GM12878 (cell line): ENCODE data around the gene SEC63.

Source experiments
- CTCF ChIP-seq, 3 experiments: IDR thresholded peaks in 2 of 3; conservative IDR thresholded peaks in 1 of 3; 2 replicates each; pipeline ENCODE4 v1.5.1; 2011; ENCODE audit warnings: low read depth in 3 of 3, low read length in 3 of 3, mild to moderate bottlenecking in 3 of 3, control low read depth in 2 of 3, moderate library complexity in 2 of 3, inconsistent platforms in 1 of 3, mixed read lengths in 1 of 3; ENCODE audit not compliant: control insufficient read depth in 2 of 3, insufficient read depth in 1 of 3; ENCODE audit errors: extremely low read depth in 1 of 3
- E4F1 ChIP-seq: fragments of 450-650 bp; IDR thresholded peaks from 2 replicates; pipeline ENCODE4 v1.6.1; 2018; ENCODE audit warnings: borderline replicate concordance, mild to moderate bottlenecking; ENCODE audit not compliant: partially characterized antibody

GRCh38 chr6:107877968-107878367 is 80.0 kb downstream of the SEC63 start:
- TF ChIP-seq E4F1 (no peak), CTCF (IDR thresholded peaks at IDR 0.05 in 2 of 3, conservative IDR thresholded peaks at IDR 0.05 in 1 of 3; ENCODE audit: control insufficient read depth in 2 of 3, extremely low read depth in 1 of 3, insufficient read depth in 1 of 3, low read depth in 3 of 3, low read length in 3 of 3) (no peak)
